Myocyte (in vitro differentiated cells): ENCODE data around the gene FANCD2. TPM values are rescaled to one million over a fixed set of nuclear protein-coding genes. Genes with fewer than 3 reads are reported as not detected.
A peak's percentile ranks its signal among the peaks of the same experiment; 100 is the strongest.
"Not testable (repeated sequence)": the region's sequence is repeated elsewhere in the genome, so short reads cannot be mapped to it uniquely, and the experiment has no call there.

Experiments
- DNase-seq: peaks from one replicate; pipeline ENCODE4 v3.0.0-alpha.2; 2012; ENCODE audit warnings: low read depth
- polyA plus RNA-seq: library from polyadenylated mRNA; unstranded; fragments of >200 nt; gene quantifications from one replicate; pipeline ENCODE4 v1.2.1, GENCODE V29; 2012; ENCODE audit warnings: missing spikeins
- total RNA-seq: library from RNA; depleted of rRNA; stranded (reverse); fragments of >200 nt; gene quantifications from 2 replicates; pipeline ENCODE4 v1.2.3, GENCODE V29; 2014

FANCD2 gene
- 0.51 and 1.6 TPM in 2 replicates for total RNA-seq
- polyA plus RNA-seq: 1.1 TPM

DNA sequence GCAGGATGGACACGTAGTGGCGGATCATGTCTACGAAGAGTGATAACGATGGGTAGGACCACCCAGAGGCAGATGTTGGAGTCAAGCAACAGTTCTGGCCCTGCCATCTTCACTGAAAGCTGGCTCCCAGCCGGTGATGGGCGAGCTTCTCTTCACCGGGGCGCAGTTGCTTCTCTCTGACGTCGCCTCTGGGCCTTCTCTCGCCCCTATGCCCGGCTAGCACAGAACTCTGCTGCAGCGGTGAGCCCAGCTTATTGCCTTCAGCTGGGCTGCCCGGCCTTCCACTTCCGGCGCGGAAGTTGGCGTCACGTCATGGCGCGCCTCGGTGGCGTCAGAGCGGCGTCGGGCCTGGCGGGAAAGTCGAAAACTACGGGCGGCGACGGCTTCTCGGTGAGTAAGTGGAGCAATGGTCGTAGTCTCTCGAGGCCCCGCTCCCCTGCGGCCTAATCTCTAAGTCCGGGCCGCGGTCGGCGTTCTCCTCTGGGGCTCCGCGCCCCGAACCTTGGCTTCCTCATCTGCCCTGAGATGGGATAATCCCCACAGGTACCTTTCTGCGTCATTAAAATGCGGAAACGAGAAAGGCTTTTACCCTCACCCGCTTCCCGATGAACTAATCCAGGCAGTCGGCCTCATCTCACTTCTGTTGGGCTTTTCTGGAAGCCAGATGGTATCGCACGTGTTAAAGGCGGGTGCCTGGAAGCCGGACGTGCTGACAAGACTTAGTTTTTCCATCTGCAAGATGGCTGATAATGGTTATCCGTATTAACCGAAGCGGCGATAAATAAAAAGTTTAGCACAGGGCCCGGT, at the start of gene FANCD2:
Gene FANCD2, plus strand, starts transcription at position 354 of the 807 bp plus-strand sequence. CDS start 2,221 bp downstream, outside the sequence.
- DNase-seq: peak; percentile 85

GRCh38 chr3:9976721-9977709, 49.2 kb upstream of the FANCD2 start:
- DNase-seq: peak; percentile 95

DNA sequence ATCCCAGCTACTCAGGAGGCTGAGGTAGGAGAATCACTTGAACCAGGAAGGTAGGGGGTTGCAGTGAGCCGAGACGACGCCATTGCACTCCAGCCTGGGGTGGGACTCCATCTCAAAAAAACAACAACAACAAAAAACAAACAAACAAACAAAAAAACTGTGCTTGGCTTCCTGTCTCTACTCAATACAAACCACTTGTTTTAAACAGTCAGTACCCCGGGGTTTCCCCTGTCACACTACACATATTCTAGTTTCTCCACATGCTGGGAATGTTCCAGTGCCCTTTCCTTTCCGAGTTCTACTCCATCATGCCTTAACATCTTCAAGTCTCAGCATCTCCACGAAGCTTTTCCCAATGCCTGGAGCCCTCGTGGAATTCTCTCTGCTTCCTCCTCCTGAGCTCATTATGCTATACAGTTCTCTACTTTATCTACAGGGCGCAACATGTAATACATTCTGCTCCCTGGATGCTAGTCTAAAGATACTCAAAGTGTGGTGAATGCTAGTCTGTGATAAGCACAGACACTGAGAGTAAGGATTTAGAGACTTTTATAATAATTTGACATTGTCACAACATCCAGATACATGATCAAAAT, 47.4 kb upstream of the FANCD2 start:
- no peak for DNase-seq

GRCh38 chr3:9980251-9980650, 46.0 kb upstream of the FANCD2 start:
- DNase-seq: no peak

- DNase-seq: no peak
Measured at GRCh38 chr3:9986230-9986725, 40.0 kb upstream of the FANCD2 start.

- no peak for DNase-seq
Measured at GRCh38 chr3:9994086-9994844, 32.0 kb upstream of the FANCD2 start.

- DNase-seq: no peak
Measured at GRCh38 chr3:10000686-10001085, 25.6 kb upstream of the FANCD2 start.

GRCh38 chr3:10002951-10003350, 23.3 kb upstream of the FANCD2 start:
- DNase-seq: no peak

GRCh38 chr3:10004506-10004905, 21.7 kb upstream of the FANCD2 start:
- DNase-seq: no peak

DNA sequence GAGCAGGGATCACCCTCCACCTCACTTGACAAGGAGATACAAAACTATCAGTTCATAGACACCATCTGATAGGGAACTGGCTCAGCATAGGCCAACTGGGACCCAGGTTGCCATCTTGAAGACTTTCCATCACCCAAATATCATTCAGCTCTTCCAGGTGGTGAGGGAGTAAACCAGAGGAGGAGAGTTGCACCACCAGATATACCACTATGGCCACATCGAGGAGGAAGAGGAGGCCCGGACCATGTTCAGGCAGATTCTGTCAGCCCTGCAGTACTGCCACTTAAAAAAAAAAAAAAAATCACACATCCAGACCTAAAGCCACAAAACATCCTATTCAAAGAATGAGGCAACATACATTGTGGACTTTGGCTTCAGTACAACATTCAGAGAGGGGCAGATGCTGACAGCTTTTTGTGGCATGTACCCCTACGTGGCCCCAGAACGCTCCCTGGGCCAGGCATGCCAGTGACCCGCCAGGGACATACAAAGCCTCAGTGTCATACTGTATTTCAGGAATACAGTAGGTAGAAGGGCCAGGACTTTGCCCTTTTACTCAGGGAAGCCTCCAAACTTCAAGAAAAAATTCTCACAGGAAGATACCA, 21.2 kb upstream of the FANCD2 start:
- DNase-seq: no peak

- no peak for DNase-seq
Measured at GRCh38 chr3:10006048-10006761, 20.0 kb upstream of the FANCD2 start.

DNA sequence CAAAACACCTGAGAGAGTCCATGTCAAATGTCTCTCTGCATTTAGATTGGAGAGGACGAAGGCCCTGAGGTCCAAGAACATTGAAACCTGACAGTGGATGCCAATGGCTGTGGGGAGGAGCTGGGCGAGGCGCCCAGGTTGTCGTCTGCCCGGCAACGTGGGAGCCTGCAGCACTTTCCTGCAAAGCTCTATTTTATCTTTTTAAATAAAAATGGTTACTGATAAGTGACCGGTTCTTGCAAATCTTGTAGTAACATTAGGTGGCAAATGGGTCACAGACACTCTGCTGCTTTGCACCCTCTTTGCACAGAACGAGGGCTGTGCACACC, 19.5 kb upstream of the FANCD2 start:
- no peak for DNase-seq

GRCh38 chr3:10007126-10007782, 19.0 kb upstream of the FANCD2 start:
- no peak for DNase-seq

DNA sequence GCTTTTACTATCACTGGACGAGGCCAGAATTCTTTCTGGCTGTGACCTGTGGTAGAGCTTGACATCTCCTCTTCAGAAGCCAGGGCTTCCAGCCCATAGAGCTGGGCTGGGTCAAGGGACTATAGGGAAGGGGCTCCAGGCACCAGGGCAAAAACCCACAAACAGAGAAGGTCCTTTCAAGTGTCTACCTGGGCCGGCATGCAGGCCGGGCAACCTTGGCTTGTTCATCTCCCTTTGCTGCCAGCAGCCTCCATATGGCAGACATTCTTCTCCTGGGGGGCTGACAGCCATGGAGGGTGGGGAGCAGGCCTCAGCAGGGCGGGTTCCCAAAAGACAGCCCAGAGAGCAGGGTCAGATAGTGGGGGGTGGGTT, 18.0 kb upstream of the FANCD2 start:
- DNase-seq: not testable (repeated sequence)

- DNase-seq: peak; percentile 76
Measured at GRCh38 chr3:10008588-10009344, 17.5 kb upstream of the FANCD2 start.

GRCh38 chr3:10010421-10010877, 15.8 kb upstream of the FANCD2 start:
- no peak for DNase-seq

- peak; percentile 90 for DNase-seq
Measured at GRCh38 chr3:10010878-10011465, 15.3 kb upstream of the FANCD2 start.

- peak; percentile 37 for DNase-seq
Measured at GRCh38 chr3:10011631-10012030, 14.6 kb upstream of the FANCD2 start.
